ENCODE measurements around the gene SNRPA. TPM values are rescaled to one million over a fixed set of nuclear protein-coding genes. Genes with fewer than 3 reads are reported as not detected.

The SNRPA gene
- 100 to 1,000 TPM; 122 to 141 TPM for total RNA-seq

DNA sequence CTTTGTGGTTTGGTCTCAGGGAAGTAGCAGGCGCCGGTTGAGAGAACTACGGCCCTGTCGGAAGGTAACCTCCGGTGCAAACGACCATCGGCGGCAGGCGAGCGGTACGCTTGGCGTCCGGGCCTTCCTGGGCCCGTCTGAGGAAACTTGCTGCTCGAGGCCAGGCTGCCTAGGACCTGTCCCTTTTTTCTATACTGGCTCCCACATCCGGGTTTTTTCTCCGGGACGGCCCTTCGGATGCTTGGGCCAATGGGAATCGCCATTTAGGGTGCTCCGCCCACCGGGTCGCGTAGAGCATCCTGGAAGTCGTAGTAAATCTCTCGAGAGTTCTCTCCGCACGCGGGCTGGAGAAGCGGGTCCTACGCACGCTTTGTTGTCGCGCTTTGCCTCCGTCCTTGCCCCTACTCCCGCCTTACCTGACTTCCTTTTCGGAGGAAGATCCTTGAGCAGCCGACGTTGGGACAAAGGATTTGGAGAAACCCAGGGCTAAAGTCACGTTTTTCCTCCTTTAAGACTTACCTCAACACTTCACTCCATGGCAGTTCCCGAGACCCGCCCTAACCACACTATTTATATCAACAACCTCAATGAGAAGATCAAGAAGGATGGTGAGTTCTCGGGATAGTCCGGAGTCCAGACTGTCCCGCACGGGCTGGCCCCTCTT lies at the start of gene SNRPA:
SNRPA (plus strand) TSS at position 330 of the 664 bp plus-strand sequence; CDS start at position 536, 206 bp downstream.

DNA sequence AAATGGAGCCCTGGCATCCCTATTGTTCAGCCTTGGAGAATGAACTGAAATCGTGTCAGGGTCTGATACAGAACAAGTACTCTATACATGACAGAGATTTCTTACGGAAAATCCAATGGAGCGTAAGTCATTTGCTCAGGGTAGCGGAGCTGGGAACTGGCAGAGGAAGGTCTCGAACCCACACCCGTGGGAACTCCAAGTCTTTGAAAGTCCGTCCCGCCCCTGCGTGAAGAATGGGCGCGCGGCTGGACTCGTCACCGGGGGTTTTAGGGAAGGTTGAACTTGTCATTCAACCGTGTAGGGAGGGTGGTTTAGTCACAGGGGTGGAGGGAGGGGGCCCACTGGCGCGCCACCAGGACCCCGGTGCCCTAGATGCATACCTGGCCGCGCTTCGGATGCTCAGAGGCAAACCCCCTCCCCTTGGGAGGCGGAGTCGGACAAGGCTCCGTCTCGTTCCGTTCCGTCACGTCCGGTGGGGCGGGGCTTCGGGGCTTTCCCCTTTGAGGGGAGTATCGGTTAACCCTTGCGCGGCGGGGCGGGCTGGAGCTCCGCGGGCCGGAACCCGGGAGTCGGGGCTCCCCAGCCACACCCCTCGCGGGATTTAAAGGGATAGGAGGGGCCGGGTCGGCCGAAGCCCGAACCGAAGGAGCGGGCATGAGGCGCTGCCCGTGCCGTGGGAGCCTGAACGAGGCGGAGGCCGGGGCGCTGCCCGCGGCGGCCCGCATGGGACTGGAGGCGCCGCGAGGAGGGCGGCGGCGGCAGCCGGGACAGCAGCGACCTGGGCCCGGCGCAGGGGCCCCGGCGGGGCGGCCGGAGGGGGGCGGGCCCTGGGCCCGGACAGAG lies 34.3 kb upstream of the SNRPA start, which contains the start of the genes COQ8B and ITPKC:
COQ8B (minus strand) TSS at position 405 of the 843 bp plus-strand sequence. CDS start 2,254 bp downstream, outside the sequence.
ITPKC (plus strand) TSS at position 631 of the 843 bp plus-strand sequence; CDS start at position 655, 24 bp downstream.

DNA sequence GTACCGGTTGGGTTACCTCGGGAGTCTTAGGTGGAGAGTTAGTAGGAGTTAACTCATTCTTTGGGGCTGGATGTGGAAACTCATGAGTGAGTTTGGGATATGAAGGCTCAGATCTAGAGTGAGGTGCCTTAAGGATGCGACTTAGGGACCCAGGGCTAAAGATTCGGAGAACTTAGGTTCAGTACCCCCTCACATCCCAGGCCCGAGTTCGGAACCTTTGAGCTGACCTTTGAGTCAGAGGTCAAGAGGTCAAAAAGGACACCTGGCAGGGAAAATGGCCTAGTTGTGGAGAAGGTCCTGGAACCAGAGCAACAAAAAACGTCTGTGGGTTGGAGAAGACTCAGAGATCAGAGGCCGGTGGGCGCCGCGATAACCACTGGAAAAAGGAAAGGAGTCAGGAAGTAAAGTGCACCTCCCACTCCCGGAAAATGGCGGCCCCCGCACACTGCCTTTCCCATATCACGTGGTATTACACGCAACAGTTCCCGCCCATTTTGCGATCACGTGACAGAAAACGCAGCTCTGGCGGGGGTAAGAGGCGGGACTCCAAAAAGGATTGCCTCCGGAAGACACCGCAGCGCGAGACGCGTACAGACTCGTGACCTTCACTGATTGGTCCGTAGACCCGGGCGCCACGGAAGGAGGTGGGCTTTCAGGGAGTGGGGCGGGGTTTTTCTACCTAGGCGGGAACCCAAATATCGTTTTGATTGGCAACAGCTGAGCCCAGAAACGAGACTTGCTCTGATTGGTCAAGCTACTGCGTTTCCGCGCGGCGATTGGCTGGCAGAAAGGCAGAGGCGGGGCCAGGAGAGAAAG lies 737 bp upstream of the SNRPA start, which contains the start of gene ACTMAP:
ACTMAP (minus strand) TSS at position 420 of the 816 bp plus-strand sequence. CDS start 674 bp downstream, outside the sequence.

GRCh38 chr19:40774916-40775631 lies 24.1 kb downstream of the SNRPA start, which contains the start of gene MIA:
TSS of gene MIA (plus strand) at chr19:40775521. CDS start at chr19:40775543, 22 bp downstream.

GRCh38 chr19:40777937-40778705 lies 27.1 kb downstream of the SNRPA start, which contains the start of gene RAB4B:
TSS of gene RAB4B (plus strand) at chr19:40778247. CDS start at chr19:40778376, 129 bp downstream.

DNA sequence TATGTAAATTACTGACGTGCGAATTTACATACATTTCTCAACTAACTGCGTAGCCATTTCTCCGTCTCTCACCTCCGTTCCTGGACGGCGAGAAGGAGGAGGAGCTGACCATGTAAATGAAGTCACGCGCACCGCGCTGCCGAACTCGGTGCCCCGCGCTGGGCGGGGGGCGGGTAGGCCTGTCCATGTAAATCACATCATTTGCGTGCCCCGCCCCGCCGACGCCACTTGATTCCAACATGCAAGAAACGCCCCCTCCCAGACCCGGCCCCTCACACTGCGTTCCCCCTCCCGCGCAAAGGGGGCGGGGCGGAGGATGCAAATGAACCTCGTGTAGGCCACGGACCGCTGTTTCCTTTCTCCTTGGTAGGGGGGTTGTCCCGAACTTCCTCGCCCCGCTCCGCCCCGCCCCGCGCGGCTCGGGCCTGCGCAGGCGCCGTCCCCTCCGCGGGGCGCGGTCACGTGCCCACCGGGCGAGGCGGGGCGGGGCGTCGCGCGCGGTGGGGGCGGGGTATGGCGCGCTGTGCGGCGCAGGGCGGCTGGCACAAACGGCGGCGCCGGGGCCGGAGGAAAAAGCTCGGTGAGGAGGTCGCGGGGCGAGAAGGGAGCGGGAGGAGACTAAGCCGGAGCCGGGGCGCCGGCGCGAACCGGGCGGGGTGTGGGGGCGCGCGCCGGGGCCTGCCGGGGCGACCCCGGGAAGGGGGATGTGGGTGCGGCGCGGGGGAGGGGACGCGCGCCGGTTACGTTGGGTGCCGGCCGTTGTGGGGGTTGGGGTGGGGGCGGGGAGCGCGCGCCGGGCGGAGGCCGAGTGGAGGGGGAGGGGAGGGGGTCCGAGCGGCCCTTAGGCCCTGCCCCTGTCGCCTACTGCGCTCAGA lies 47.9 kb downstream of the SNRPA start, which contains the start of gene EGLN2:
EGLN2 (plus strand) TSS at position 509 of the 875 bp plus-strand sequence. CDS start 1,382 bp downstream, outside the sequence.

Other genes with a start within 250 kb of the SNRPA start
- gene SHKBP1, start 174.3 kb upstream of the SNRPA start, total RNA-seq = 100 to 1,000 TPM; 110 to 119 TPM
- gene LTBP4, start 149.8 kb upstream of the SNRPA start, total RNA-seq = 10 to 100 TPM; 81.3 to 92.4 TPM
- 1 to 10 TPM; 5.3 to 6.7 TPM for gene NUMBL, start 60.6 kb upstream of the SNRPA start, total RNA-seq
- 10 to 100 TPM; 28.1 to 30.5 TPM for gene COQ8B, start 34.3 kb upstream of the SNRPA start, total RNA-seq
- 1 to 10 TPM; 5.6 TPM for gene ITPKC, start 34.1 kb upstream of the SNRPA start, total RNA-seq
- gene ACTMAP, start 726 bp upstream of the SNRPA start, total RNA-seq = 10 to 100 TPM; 15.5 to 18.2 TPM
- gene MIA, start 24.3 kb downstream of the SNRPA start, total RNA-seq = not detected
- 10 to 100 TPM; 63.0 to 65.0 TPM for gene RAB4B, start 27.0 kb downstream of the SNRPA start, total RNA-seq
- gene EGLN2, start 48.0 kb downstream of the SNRPA start, total RNA-seq = 100 to 1,000 TPM; 152 to 158 TPM
- not detected for gene CYP2A6, start 99.2 kb downstream of the SNRPA start, total RNA-seq
- gene CYP2A7, start 131.0 kb downstream of the SNRPA start, total RNA-seq = not detected
- gene CYP2B6, start 240.1 kb downstream of the SNRPA start, total RNA-seq = not detected

All from activated naive CD4-positive, alpha-beta T cell treated with anti-CD3 and anti-CD28 coated beads, Interleukin-2, amount 10 ng/mL, durations not matched to agents 5 hours and 36 hours (primary cell).